ENCODE results near the gene NLGN4Y.
"Not testable (repeated sequence)": the region's sequence is repeated elsewhere in the genome, so short reads cannot be mapped to it uniquely, and the experiment has no call there.

Gene NLGN4Y

GRCh38 chrY:14860448-14860847 lies 336.1 kb downstream of the NLGN4Y start:
- DNase-seq, result no peak

DNA sequence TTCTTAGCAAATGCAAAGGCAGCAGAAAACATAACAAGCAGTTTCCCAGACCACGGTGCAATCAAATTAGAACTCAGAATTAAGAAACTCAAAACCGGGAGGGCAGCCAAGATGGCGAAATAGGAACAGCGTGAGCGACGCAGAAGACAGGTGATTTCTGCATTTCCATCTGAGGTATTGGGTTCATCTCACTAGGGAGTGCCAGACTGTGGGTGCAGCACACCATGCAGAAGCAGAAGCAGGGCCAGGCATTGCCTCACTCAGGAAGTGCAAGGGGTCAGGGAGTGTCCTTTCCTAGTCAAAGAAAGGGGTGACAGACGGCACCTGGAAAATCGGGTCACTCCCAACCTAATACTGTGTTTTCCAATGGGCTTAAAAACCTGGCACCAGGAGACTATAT lies 336.7 kb downstream of the NLGN4Y start:
- DNase-seq, result not testable (repeated sequence)

DNA sequence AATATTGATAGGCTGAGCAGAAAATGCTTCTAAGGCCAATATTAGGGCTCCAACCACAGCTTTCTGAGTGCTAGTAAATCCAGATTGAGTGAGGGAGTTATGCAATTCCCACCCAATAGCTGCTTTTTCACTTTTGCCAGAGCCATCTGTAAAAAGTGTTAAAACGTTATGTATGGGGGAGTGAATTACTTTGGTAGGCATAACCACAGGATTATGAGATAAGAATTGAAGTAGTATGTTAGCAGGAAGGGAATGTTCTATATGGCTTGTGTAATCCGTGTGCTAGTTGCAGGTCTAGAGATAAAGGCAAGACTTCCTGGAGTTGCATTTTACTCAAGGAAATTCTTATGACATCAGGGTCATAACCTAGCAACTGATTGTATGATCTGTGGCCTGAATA lies 347.6 kb downstream of the NLGN4Y start:
- no peak for DNase-seq

Data from NCI-H446 treated with DMSO at 0.1 percent for 48 hours (cell line).